GM18907 (cell line): ENCODE data around the gene NAV3.
"Not testable (repeated sequence)": the region's sequence is repeated elsewhere in the genome, so short reads cannot be mapped to it uniquely, and the experiment has no call there.

Experiments used
- ATAC-seq: cut with Tn5 transposase; IDR thresholded peaks from one replicate; pipeline ENCODE4 v1.9.1; 2021; ENCODE audit warnings: mild to moderate bottlenecking, moderate library complexity; ENCODE audit not compliant: unreplicated experiment

Gene NAV3

GRCh38 chr12:78236264-78236663 lies 405.6 kb downstream of the NAV3 start:
- no peak for ATAC-seq

- ATAC-seq: no peak
Measured at GRCh38 chr12:78239544-78239943, 408.9 kb downstream of the NAV3 start.

- ATAC-seq: no peak
Measured at GRCh38 chr12:78240827-78241226, 410.1 kb downstream of the NAV3 start.

- ATAC-seq: no peak
Measured at GRCh38 chr12:78241446-78241845, 410.8 kb downstream of the NAV3 start.

- ATAC-seq: no peak
Measured at GRCh38 chr12:78244916-78245507, 414.3 kb downstream of the NAV3 start.

- ATAC-seq: no peak
Measured at GRCh38 chr12:78248321-78248720, 417.6 kb downstream of the NAV3 start.

- ATAC-seq: no peak
Measured at GRCh38 chr12:78249578-78249977, 418.9 kb downstream of the NAV3 start.

GRCh38 chr12:78257662-78258061 lies 427.0 kb downstream of the NAV3 start:
- not testable (repeated sequence) for ATAC-seq

GRCh38 chr12:78260976-78261375 lies 430.3 kb downstream of the NAV3 start:
- ATAC-seq: no peak

- ATAC-seq: no peak
Measured at GRCh38 chr12:78261901-78262300, 431.2 kb downstream of the NAV3 start.
